Activated naive CD4-positive, alpha-beta T cell treated with anti-CD3 and anti-CD28 coated beads for 36 hours (primary cell): Measurements from ENCODE around the gene ACOT7. TPM values are rescaled to one million over a fixed set of nuclear protein-coding genes. Genes with fewer than 3 reads are reported as not detected.

Experiments used
- CTCF ChIA-PET: fragments of 350-600 bp; sonication (Branson Sonifier 250); formaldehyde crosslinking; loops from one replicate; lab custom pipeline; 2021; ENCODE audit warnings: antibody characterized with exemption; lab: Charles Lee
- DNase-seq: peaks from one replicate; pipeline ENCODE4 v3.0.0-alpha.2; 2020
- H3K27ac Mint-ChIP-seq: one replicate; pipeline ENCODE4 v1.8.0; 2021; ENCODE audit warnings: mild to moderate bottlenecking, mixed read lengths
- H3K27me3 Mint-ChIP-seq: one replicate; pipeline ENCODE4 v1.8.0; 2021; ENCODE audit warnings: low read depth, mixed read lengths
- H3K36me3 Mint-ChIP-seq: one replicate; pipeline ENCODE4 v1.8.0; 2021; ENCODE audit warnings: low read depth, mixed read lengths
- H3K4me1 Mint-ChIP-seq: one replicate; pipeline ENCODE4 v1.8.0; 2021; ENCODE audit warnings: low read depth, mixed read lengths
- H3K4me3 Mint-ChIP-seq: one replicate; pipeline ENCODE4 v1.8.0; 2021; ENCODE audit warnings: mild to moderate bottlenecking, moderate library complexity, mixed read lengths
- H3K9me3 Mint-ChIP-seq: one replicate; pipeline ENCODE4 v1.8.0; 2021; ENCODE audit warnings: mixed read lengths
- intact Hi-C: fragments of 100-400 bp; cut with micrococcal nuclease; formaldehyde crosslinking; loops from one replicate; pipeline ENCODE4 v1.15.1; 2023
- total RNA-seq, 2 experiments: library from RNA; stranded (reverse); gene quantifications; one replicate each; pipeline ENCODE4 v1.2.3, GENCODE V29; 2021

Gene ACOT7
- total RNA-seq, 2 experiments from 2014 or later = 74.2 to 77.6 TPM

DNA sequence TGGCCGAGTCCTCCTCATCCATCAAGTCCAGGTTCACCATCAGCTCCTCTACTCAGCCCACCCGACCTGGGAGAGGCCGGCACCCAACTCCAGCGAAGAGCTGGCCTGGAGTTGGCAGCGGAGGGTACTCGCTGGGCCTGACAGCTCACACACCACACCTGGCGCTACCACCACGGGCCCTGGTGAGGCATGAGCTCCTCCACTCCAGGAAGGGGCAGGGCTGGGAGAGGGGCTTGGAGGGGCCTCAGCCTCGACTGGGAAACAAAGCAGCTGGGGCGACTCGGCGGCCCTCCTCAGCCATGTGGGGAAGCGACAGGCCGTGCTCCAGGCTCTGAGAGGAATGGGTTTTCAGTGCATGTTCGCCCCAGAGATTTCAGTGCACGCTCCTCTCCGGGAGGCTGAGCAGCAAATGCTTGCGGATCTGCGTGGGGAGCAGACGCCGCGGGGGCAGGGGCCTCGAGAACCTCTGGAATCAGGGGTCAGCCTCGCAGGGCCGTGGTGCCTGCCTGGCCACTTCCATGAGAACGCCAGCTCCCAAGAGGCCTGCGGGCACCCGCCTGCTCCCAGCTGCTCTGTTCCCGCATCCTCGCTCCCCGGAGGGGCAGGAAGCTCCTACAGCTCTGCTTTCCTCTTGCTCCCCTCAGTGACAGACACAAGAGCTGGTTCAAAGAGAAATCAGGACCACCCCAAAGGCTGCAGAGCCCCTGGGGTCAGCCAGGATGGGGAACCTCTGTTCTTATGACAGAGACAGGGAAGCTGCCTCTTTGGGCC, 113.8 kb downstream of the ACOT7 start:
- Mint-ChIP-seq H3K36me3 (no peaks in the 10 kb centered on the region), H3K27ac (no peak overlapping the region), H3K27me3 (no peaks in the 10 kb centered on the region), H3K4me1 (no peaks in the 10 kb centered on the region), H3K9me3 (no peaks in the 10 kb centered on the region), H3K4me3 (no peak overlapping the region)
- intact Hi-C loops = no loop called here
- DNase-seq = no peak
- CTCF ChIA-PET = no interaction called here

DNA sequence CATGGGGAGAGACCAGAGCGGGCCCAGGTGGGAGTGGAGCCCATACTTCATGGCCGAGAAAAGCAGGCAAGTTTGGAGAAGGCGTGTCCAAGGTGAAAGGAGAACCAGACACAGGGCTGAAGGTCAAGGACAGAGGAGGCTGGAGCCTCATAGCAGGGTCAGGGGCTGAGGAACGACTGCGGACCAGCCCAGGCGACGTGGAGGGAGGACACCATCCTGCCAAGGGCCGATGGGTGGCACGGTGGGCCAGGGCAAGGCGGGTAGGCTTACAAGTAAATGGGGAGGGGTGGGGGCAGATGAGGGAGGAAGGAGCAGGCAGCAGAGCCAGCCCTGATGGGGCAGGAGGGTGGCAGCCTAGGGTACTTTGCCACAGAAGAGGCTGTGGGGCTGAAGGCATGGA, 114.5 kb downstream of the ACOT7 start:
- Mint-ChIP-seq H3K36me3 (no peaks in the 10 kb centered on the region), H3K27me3 (no peaks in the 10 kb centered on the region), H3K4me3 (no peak overlapping the region), H3K27ac (no peak overlapping the region), H3K9me3 (no peaks in the 10 kb centered on the region), H3K4me1 (no peaks in the 10 kb centered on the region)
- DNase-seq = no peak
- intact Hi-C loops = no loop called here
- CTCF ChIA-PET = no interaction called here

DNA sequence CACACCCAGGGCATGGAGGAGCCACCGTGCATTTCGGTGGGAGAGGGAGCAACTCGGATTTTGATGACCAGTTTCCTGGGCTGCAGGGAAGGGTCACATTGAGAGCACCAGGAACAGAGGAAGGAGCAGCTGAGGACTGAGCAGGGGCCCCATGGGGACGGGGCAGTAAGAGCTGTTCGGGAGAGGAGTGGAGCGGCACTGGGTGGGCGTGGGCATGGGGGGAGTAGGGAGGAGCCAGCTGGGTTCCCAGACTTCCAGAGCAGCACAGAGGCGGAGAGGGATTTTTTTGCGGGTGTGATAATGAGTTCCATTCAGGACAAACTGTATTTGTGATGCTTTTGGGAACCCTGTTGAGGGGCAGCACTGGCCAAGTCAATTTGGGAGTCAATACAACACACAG, 115.3 kb downstream of the ACOT7 start:
- intact Hi-C loops = no loop called here
- Mint-ChIP-seq H3K27me3 (no peaks in the 10 kb centered on the region), H3K4me1 (no peaks in the 10 kb centered on the region), H3K4me3 (no peak overlapping the region), H3K9me3 (no peaks in the 10 kb centered on the region), H3K36me3 (no peaks in the 10 kb centered on the region), H3K27ac (no peak overlapping the region)
- no peak for DNase-seq
- CTCF ChIA-PET = interaction anchor here (0.6 kb wide), 1 partner anchor 126 kb away, joined by 3 read pairs; no protein-coding TSS in a partner anchor

DNA sequence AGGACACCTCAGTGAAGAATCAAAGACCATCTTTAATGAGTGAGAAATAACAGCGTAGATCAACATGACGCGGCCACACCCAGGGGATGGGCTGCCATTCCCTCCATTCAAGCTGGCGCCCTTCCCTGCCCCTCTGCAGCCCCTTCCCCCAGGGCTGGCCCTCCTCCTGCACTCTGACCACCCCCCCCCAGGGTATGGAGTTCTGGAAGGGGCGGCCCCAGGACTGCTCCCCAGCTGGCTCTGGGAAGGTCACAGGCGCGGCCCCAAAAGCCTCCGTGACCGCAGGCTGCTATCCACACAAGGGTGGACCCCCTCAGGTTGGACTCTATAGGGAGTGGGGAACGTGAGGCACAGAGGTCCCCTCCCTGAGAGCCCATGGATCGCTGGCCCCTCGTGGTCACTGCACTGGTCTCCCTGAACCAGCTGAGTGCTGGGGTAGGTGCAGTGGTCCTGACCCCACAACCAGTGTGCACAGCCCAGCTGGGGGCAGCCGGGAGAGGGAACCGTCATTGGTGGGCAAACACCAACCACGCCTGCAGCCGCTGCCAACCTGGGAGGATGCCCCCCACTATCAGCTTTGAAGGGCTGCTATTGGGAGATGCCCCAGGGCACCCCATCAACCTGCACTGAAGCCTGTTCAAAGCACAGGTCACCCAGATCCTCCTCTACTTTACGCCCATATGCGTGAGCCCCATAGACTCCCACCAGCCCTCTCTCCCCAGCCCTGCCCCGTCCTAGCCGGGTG, 116.6 kb downstream of the ACOT7 start:
- H3K4me3 Mint-ChIP-seq = no peak overlapping the region
- H3K27ac Mint-ChIP-seq = no peak overlapping the region
- DNase-seq = no peak
- intact Hi-C loops = no loop called here
- CTCF ChIA-PET = no interaction called here
- H3K4me1 Mint-ChIP-seq = no peaks in the 10 kb centered on the region
- no peaks in the 10 kb centered on the region for H3K36me3 Mint-ChIP-seq
- no peaks in the 10 kb centered on the region for H3K27me3 Mint-ChIP-seq
- no peaks in the 10 kb centered on the region for H3K9me3 Mint-ChIP-seq

DNA sequence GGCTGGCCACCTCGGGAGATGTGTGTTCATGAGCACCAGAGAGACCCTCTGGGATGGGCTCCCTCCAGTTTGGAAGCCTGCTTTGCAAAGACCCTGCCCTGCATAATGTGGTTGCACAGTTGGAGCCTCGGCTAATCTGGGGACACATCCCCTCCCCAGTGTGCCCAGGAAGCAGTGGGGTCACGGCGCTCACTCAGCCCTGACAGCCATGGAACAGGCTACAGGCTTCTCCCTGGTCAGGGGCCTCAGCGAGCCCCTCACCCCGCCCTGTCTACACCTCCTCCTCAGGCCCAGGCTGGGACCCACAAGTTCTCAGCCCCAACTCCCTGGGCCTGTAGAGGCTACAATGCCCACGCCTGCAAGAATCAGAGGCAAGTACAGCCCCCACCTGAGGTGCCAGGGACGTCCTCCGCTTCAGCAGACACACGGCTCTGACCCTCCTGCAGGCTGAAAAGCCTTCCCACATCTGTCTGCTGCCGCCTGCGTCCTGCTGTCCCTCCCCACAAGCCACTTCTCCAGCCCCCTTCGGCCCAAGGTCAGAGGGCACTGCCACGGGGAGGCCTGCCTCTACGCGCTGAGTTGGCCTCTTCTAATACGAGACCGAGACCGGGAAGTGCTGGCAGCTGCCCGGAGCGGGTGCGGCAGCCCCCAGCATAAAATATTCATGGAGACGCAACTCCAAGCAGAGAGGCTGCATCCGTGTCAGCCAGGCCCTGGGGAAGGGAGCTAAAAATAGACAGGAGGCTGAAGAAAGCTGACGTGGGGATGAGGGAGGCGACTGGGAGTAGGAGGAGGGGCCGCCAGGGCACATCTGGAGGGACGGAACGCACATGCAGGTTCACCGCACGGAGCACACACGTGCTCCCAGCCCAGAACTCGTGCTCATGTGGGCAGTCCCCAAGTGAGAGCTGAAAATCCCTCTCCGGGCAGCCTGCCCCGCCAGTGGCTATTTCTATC, 117.5 kb downstream of the ACOT7 start:
- intact Hi-C loops = no loop called here
- DNase-seq = no peak
- no peaks in the 10 kb centered on the region for H3K9me3 Mint-ChIP-seq
- H3K27ac Mint-ChIP-seq = no peak overlapping the region
- CTCF ChIA-PET = no interaction called here
- no peaks in the 10 kb centered on the region for H3K36me3 Mint-ChIP-seq
- H3K4me1 Mint-ChIP-seq = no peaks in the 10 kb centered on the region
- no peak overlapping the region for H3K4me3 Mint-ChIP-seq
- H3K27me3 Mint-ChIP-seq = no peaks in the 10 kb centered on the region

DNA sequence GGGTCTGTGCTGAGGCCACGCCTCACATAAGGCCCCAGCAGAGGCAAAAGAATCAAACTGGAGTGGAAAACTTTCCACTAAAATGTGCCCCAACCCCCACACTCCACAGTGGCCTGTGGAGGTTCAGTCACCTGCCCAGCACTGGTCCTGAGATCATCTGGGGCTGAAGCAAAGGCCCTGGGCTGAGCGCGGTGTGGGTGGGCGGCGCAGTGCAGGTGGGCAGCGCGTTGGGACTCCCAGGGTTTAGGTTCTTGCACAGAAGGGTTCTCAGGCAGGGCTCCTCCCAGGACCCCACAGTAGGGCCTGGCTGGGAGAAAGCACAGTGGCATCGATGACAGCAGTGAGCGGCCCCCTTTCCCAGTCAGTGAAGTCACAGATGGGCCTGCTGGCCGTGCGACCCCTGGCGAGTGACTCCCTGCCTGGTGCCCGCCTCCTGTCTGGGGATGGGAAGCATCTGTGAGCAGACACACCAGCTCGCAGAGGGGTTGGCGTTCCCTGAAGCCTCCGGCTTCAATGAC, 118.9 kb downstream of the ACOT7 start:
- H3K36me3 Mint-ChIP-seq = no peaks in the 10 kb centered on the region
- no peaks in the 10 kb centered on the region for H3K27me3 Mint-ChIP-seq
- CTCF ChIA-PET = no interaction called here
- no peak overlapping the region for H3K27ac Mint-ChIP-seq
- intact Hi-C loops = no loop called here
- no peak overlapping the region for H3K4me3 Mint-ChIP-seq
- H3K9me3 Mint-ChIP-seq = no peaks in the 10 kb centered on the region
- H3K4me1 Mint-ChIP-seq = no peaks in the 10 kb centered on the region
- DNase-seq = no peak

DNA sequence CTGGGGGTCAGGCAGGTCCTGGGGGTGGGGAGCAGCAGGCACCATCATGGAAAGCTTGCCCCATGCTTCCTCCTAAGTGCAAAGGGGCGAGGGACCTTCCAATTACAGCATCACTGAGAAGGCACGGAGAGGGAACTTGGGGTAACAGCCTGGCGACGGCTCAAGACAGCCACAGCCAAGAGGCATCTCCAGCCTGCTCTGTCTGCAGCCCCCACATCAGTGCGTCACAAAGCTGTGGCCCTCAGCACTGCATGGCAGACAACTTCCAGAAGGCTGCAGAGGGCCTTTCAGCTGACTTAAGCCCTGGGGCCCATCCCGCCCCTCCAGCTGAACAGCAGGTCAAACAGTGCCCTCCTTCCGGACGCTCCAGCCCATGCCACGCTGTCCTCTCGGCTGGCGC, 119.5 kb downstream of the ACOT7 start:
- DNase-seq = no peak
- Mint-ChIP-seq H3K27me3 (no peaks in the 10 kb centered on the region), H3K36me3 (no peaks in the 10 kb centered on the region), H3K4me3 (no peak overlapping the region), H3K4me1 (no peaks in the 10 kb centered on the region), H3K27ac (no peak overlapping the region), H3K9me3 (no peaks in the 10 kb centered on the region)
- CTCF ChIA-PET = no interaction called here
- intact Hi-C loops = no loop called here

DNA sequence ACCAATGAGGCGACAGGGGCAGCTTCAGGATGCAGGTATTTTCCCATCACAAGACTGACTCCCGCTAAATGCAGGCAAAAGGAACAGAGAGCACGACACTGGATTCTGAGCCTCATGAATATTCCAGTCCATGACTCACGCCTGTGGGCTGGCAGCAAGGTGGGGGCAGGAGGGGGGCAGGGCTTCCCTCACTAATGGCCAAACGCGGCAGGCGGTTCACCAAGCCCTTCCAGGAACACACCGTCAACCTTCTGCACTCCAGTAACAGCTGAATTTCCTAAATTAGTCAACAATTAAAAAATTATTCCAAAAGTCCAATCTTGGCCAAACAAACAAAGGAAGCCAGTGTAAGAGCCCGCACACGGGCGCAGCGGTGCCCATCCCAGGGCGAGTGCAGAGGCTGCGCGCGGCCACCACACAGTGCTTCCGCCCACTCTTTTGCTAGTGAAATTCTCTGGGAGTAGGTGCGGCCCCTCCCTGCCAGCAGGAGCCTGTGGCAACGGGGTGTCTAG, 120.1 kb downstream of the ACOT7 start:
- Mint-ChIP-seq H3K4me3 (no peak overlapping the region), H3K27ac (no peak overlapping the region), H3K9me3 (no peaks in the 10 kb centered on the region), H3K27me3 (no peaks in the 10 kb centered on the region), H3K4me1 (no peaks in the 10 kb centered on the region), H3K36me3 (no peaks in the 10 kb centered on the region)
- CTCF ChIA-PET = no interaction called here
- DNase-seq = no peak
- intact Hi-C loops = no loop called here

DNA sequence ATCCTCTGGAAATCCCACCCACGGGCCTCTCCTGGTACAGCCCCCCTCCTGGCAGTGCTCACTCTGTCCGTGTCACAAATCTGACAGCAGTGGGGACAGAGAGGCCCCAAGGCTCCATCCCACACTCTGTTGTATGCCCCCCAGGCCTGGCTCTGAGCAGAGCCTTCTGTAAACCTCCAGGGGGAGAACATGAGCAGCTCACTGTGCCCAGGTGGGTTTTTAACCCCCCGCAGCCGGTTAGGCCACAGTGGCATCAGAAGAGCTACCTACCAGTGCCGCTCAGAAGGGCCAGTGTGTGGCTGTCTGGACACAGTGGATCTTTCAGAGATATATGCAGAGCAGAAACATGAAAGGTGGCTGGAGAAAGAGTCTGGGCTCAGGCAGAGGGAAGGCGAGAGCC, 120.7 kb downstream of the ACOT7 start:
- Mint-ChIP-seq H3K36me3 (no peaks in the 10 kb centered on the region), H3K27ac (no peak overlapping the region), H3K27me3 (no peaks in the 10 kb centered on the region), H3K9me3 (no peaks in the 10 kb centered on the region), H3K4me1 (no peaks in the 10 kb centered on the region), H3K4me3 (no peak overlapping the region)
- intact Hi-C loops = no loop called here
- no peak for DNase-seq
- CTCF ChIA-PET = no interaction called here

DNA sequence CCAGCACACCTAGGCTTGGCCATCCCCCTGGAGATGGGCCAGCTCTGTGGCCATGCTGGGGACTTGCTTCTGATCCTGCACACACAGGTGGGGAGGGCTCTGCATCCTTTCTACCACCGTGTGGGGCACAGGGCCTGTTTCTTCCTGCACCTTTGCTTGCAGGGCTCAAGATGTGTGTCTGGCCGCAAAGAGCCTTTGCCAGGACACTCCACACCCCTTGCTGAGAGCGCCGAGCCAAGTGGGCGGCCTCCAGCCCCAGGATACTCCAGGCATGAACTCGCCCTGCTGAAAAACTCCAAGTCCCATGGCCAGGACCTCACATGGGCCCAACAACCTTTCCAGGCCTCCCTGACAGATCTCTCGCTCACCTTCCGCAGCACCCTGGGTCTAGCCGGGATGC, 121.1 kb downstream of the ACOT7 start:
- H3K4me3 Mint-ChIP-seq = no peak overlapping the region
- no peaks in the 10 kb centered on the region for H3K9me3 Mint-ChIP-seq
- H3K36me3 Mint-ChIP-seq = no peaks in the 10 kb centered on the region
- CTCF ChIA-PET = no interaction called here
- H3K4me1 Mint-ChIP-seq = no peaks in the 10 kb centered on the region
- intact Hi-C loops = no loop called here
- no peak overlapping the region for H3K27ac Mint-ChIP-seq
- DNase-seq = no peak
- H3K27me3 Mint-ChIP-seq = no peaks in the 10 kb centered on the region

DNA sequence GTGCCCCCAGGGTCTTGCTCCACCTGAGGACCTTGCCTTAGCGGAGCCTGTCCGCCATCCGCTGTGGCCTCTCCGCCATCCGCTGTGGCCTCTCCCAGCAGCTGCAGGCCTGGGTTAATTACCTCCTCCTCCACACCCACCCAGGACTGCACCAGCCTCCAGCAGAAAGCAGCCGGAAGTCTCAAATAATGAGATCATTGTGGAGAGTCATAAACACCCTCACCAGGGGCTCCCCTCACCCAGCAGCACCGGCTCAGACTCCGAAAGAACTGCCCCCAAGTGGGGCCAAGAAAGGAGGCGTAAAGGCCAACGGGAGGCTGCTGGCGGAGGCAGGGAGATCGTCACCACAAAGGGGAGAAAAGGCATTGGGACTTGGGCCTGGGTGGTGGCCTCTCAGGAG, 122.0 kb downstream of the ACOT7 start:
- CTCF ChIA-PET = no interaction called here
- H3K4me1 Mint-ChIP-seq = no peaks in the 10 kb centered on the region
- DNase-seq = no peak
- H3K27ac Mint-ChIP-seq = no peak overlapping the region
- intact Hi-C loops = no loop called here
- no peaks in the 10 kb centered on the region for H3K27me3 Mint-ChIP-seq
- no peak overlapping the region for H3K4me3 Mint-ChIP-seq
- H3K9me3 Mint-ChIP-seq = no peaks in the 10 kb centered on the region
- no peaks in the 10 kb centered on the region for H3K36me3 Mint-ChIP-seq

DNA sequence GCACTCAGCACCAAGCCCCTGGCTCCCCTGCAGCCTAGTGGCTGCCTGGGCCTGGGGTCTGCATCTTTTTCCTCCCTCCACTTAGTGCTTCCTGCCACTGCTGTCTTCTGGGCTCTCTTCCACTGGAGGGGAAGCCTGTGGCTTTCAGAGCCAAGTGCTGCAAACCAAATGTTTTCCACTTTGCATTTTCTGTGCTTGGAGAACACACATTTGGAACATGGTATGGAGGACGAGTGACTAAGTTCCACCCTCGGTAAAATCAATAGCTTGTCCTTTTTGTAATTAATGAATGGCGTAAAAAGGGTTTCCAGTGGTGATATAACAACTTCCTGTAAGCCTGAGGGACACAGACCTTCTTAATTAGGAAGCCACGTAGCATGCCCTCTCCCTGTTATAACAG, 122.6 kb downstream of the ACOT7 start:
- H3K27me3 Mint-ChIP-seq = no peaks in the 10 kb centered on the region
- H3K36me3 Mint-ChIP-seq = no peaks in the 10 kb centered on the region
- DNase-seq = no peak
- no peak overlapping the region for H3K27ac Mint-ChIP-seq
- H3K4me1 Mint-ChIP-seq = no peaks in the 10 kb centered on the region
- no peak overlapping the region for H3K4me3 Mint-ChIP-seq
- CTCF ChIA-PET = interaction anchor here (0.8 kb wide), 1 partner anchor 170 kb away, joined by 3 read pairs; no protein-coding TSS in a partner anchor
- intact Hi-C loops = no loop called here
- H3K9me3 Mint-ChIP-seq = no peaks in the 10 kb centered on the region
